ENCODE data around the gene HSPA6.
"Not testable (repeated sequence)": the region's sequence is repeated elsewhere in the genome, so short reads cannot be mapped to it uniquely, and the experiment has no call there.

HSPA6 gene

GRCh38 chr1:161505686-161506085 lies 18.7 kb upstream of the HSPA6 start:
- no peak for DNase-seq

- no peak for DNase-seq
Measured at GRCh38 chr1:161506336-161507223, 17.8 kb upstream of the HSPA6 start.

GRCh38 chr1:161510477-161510876 lies 13.9 kb upstream of the HSPA6 start:
- DNase-seq = no peak

GRCh38 chr1:161511018-161511755 lies 13.2 kb upstream of the HSPA6 start:
- no peak for DNase-seq

GRCh38 chr1:161511756-161512060 lies 12.6 kb upstream of the HSPA6 start:
- DNase-seq = no peak

- DNase-seq = not testable (repeated sequence)
Measured at GRCh38 chr1:161512636-161513447, 11.5 kb upstream of the HSPA6 start.

- not testable (repeated sequence) for DNase-seq
Measured at GRCh38 chr1:161513448-161513780, 10.9 kb upstream of the HSPA6 start.

GRCh38 chr1:161513953-161514352 lies 10.4 kb upstream of the HSPA6 start:
- not testable (repeated sequence) for DNase-seq

GRCh38 chr1:161523041-161523816 lies 1.1 kb upstream of the HSPA6 start:
- not testable (repeated sequence) for DNase-seq

GRCh38 chr1:161524742-161525291 lies 477 bp downstream of the HSPA6 start:
- DNase-seq = not testable (repeated sequence)

GRCh38 chr1:161525321-161525720 lies 981 bp downstream of the HSPA6 start:
- DNase-seq = not testable (repeated sequence)

GRCh38 chr1:161525918-161526317 lies 1.6 kb downstream of the HSPA6 start:
- not testable (repeated sequence) for DNase-seq

GRCh38 chr1:161528550-161528949 lies 4.2 kb downstream of the HSPA6 start:
- DNase-seq = not testable (repeated sequence)

GRCh38 chr1:161529463-161530104 lies 5.2 kb downstream of the HSPA6 start:
- DNase-seq = not testable (repeated sequence)

- peak; percentile 43 for DNase-seq
Measured at GRCh38 chr1:161530158-161530557, 5.8 kb downstream of the HSPA6 start.

- peak; percentile 89 for DNase-seq
Measured at GRCh38 chr1:161530671-161531641, 6.6 kb downstream of the HSPA6 start.

GRCh38 chr1:161531986-161532643 lies 7.8 kb downstream of the HSPA6 start:
- no peak for DNase-seq

- DNase-seq = not testable (repeated sequence)
Measured at GRCh38 chr1:161532644-161533567, 8.6 kb downstream of the HSPA6 start.

All from NCI-H510A treated with DMSO at 0.1 percent for 48 hours (cell line).